ENCODE results near the gene CAMKMT.

Gene CAMKMT

GRCh38 chr2:44772131-44772530 lies 410.4 kb downstream of the CAMKMT start:
- DNase-seq (ENCODE audit: low read depth in 3 of 3), result no peak

- DNase-seq (ENCODE audit: low read depth in 3 of 3), result no peak
Observed at GRCh38 chr2:44772669-44773378, 411.1 kb downstream of the CAMKMT start.

- no peak for DNase-seq (ENCODE audit: low read depth in 3 of 3)
Observed at GRCh38 chr2:44774826-44775492, 413.2 kb downstream of the CAMKMT start.

- no peak for DNase-seq (ENCODE audit: low read depth in 3 of 3)
Observed at GRCh38 chr2:44777036-44777435, 415.3 kb downstream of the CAMKMT start.

GRCh38 chr2:44777537-44777936 lies 415.8 kb downstream of the CAMKMT start:
- peak in 1 of 3 donors; percentile 4 for DNase-seq (ENCODE audit: low read depth in 3 of 3)

GRCh38 chr2:44778221-44778654 lies 416.5 kb downstream of the CAMKMT start:
- DNase-seq (ENCODE audit: low read depth in 3 of 3), result no peak

- DNase-seq (ENCODE audit: low read depth in 3 of 3), result no peak
Observed at GRCh38 chr2:44778671-44779476, 417.1 kb downstream of the CAMKMT start.

- DNase-seq (ENCODE audit: low read depth in 3 of 3), result no peak
Observed at GRCh38 chr2:44779793-44780192, 418.0 kb downstream of the CAMKMT start.

GRCh38 chr2:44780406-44780805 lies 418.7 kb downstream of the CAMKMT start:
- DNase-seq (ENCODE audit: low read depth in 3 of 3), result no peak

GRCh38 chr2:44785433-44785832 lies 423.7 kb downstream of the CAMKMT start:
- DNase-seq (ENCODE audit: low read depth in 3 of 3), result no peak

- no peak for DNase-seq (ENCODE audit: low read depth in 3 of 3)
Observed at GRCh38 chr2:44786045-44786816, 424.5 kb downstream of the CAMKMT start.

- DNase-seq (ENCODE audit: low read depth in 3 of 3), result no peak
Observed at GRCh38 chr2:44786817-44787214, 425.1 kb downstream of the CAMKMT start.

- DNase-seq (ENCODE audit: low read depth in 3 of 3), result no peak
Observed at GRCh38 chr2:44787663-44788062, 425.9 kb downstream of the CAMKMT start.

- DNase-seq (ENCODE audit: low read depth in 3 of 3), result no peak
Observed at GRCh38 chr2:44789446-44789845, 427.7 kb downstream of the CAMKMT start.

GRCh38 chr2:44789971-44790721 lies 428.4 kb downstream of the CAMKMT start:
- no peak for DNase-seq (ENCODE audit: low read depth in 3 of 3)

- DNase-seq (ENCODE audit: low read depth in 3 of 3), result no peak
Observed at GRCh38 chr2:44793322-44793870, 431.6 kb downstream of the CAMKMT start.

- no peak for DNase-seq (ENCODE audit: low read depth in 3 of 3)
Observed at GRCh38 chr2:44796771-44797170, 435.0 kb downstream of the CAMKMT start.

- no peak for DNase-seq (ENCODE audit: low read depth in 3 of 3)
Observed at GRCh38 chr2:44798139-44798659, 436.5 kb downstream of the CAMKMT start.

- DNase-seq (ENCODE audit: low read depth in 3 of 3), result no peak
Observed at GRCh38 chr2:44799105-44799504, 437.4 kb downstream of the CAMKMT start.

GRCh38 chr2:44799754-44800153 lies 438.0 kb downstream of the CAMKMT start:
- no peak for DNase-seq (ENCODE audit: low read depth in 3 of 3)
